Right lobe of liver (tissue), 4 donors: ENCODE measurements around the gene AMMECR1.

Experiments
- CTCF ChIP-seq, 4 donors: fragments of 200-600 bp in 3 of 4; fragments of 450-650 bp in 1 of 4; IDR thresholded peaks; one replicate each; pipeline versions ENCODE4 v1.5.1 to v1.8.0; 2016 to 2022; ENCODE audit warnings: antibody characterized with exemption in 4 of 4, mild to moderate bottlenecking in 2 of 4
- POLR2A ChIP-seq: fragments of 450-650 bp; IDR thresholded peaks from one replicate; pipeline ENCODE4 v1.6.1; 2017; ENCODE audit warnings: antibody characterized with exemption, mild to moderate bottlenecking
- donor health status: DM: no; HTN: no; CAD: no.
- donor health status: DM: no; HTN: no; CAD: no.
- donor health status: DM: no; HTN: yes; CAD: no.

GRCh38 chrX:110201799-110202198, 116.1 kb downstream of the AMMECR1 start:
- TF ChIP-seq CTCF (IDR thresholded peaks at IDR 0.05) (no peak), POLR2A (no peak)
